K562 (cell line): ENCODE results near the gene NPR2. TPM values are rescaled to one million over a fixed set of nuclear protein-coding genes. Genes with fewer than 3 reads are reported as not detected.

Source experiments
- ATAC-seq: fragments of 200-7000 bp; cut with Tn5 transposase; 3 replicates; pipeline ENCODE4 v1.9.1; 2020; ENCODE audit warnings: moderate library complexity
- BruUV-seq: library from RNA; stranded (reverse); fragments of 400-500 nt; replicated peaks from 2 replicates; lab custom pipeline; 2021; lab: Mats Ljungman, UMichigan
- CTCF ChIA-PET: fragments of 300-600 bp; formaldehyde crosslinking; extraction: SDS; loops from one replicate; lab custom pipeline; 2021; ENCODE audit warnings: low intra/inter-chr PET ratio; lab: Yijun Ruan, JAX
- POLR2A ChIA-PET: fragments of 300-600, 350-650 bp; sonication (Branson Sonifier 250); formaldehyde crosslinking; extraction: SDS; loops from one replicate; lab custom pipeline; 2021; ENCODE audit warnings: antibody characterized with exemption, inconsistent platforms; lab: Yijun Ruan, JAX
- DNase-seq, 4 experiments: peaks; one replicate each; pipeline versions ENCODE4 v3.0.0 to v3.0.0-alpha.2; 2011 to 2018; ENCODE audit warnings: low spot score in 3 of 4, mixed read lengths in 3 of 4; ENCODE audit errors: extremely low read depth in 1 of 4
- FAIRE-seq: peaks from 2 replicates; lab custom pipeline; 2011; peaks lifted over from hg19 to GRCh38; lab: Jason Lieb, UNC
- H2AFZ ChIP-seq: 2 replicates; pipeline ENCODE4 v1.6.0; 2011; ENCODE audit warnings: low read depth, low read length, control low read depth, inconsistent platforms
- H3K27ac ChIP-seq: fragments of 200-600 bp; 3 replicates; pipeline ENCODE4 v1.8.0; 2011; ENCODE audit warnings: low read depth, mild to moderate bottlenecking, control low read depth, inconsistent platforms, low read length, moderate library complexity, mixed read lengths; ENCODE audit errors: extremely low read depth
- H3K27me3 ChIP-seq, 2 experiments: fragments of 300-600 bp in 1 of 2; 2 replicates in 1 of 2; 3 replicates in 1 of 2; pipeline versions ENCODE4 v1.6.0 to v1.8.0; 2011; ENCODE audit warnings: inconsistent platforms in 2 of 2, low read length in 2 of 2, mild to moderate bottlenecking in 1 of 2, mixed read lengths in 1 of 2, moderate library complexity in 1 of 2; ENCODE audit not compliant: control insufficient read depth in 2 of 2, insufficient read depth in 2 of 2
- H3K36me3 ChIP-seq: fragments of 300-600 bp; 3 replicates; pipeline ENCODE4 v1.8.0; 2011; ENCODE audit warnings: mild to moderate bottlenecking, low read length, inconsistent platforms; ENCODE audit not compliant: control insufficient read depth, insufficient read depth
- H3K4me1 ChIP-seq, 2 experiments: fragments of 200-600 bp in 1 of 2; replicated peaks in 1 of 2; 2 replicates in 1 of 2; 3 replicates in 1 of 2; pipeline versions ENCODE4 v1.5.1 to v1.8.0; 2011; ENCODE audit warnings: inconsistent platforms in 2 of 2, low read length in 2 of 2, mild to moderate bottlenecking in 1 of 2, mixed read lengths in 1 of 2, moderate library complexity in 1 of 2; ENCODE audit not compliant: control insufficient read depth in 2 of 2, insufficient read depth in 2 of 2
- H3K4me2 ChIP-seq: 2 replicates; pipeline ENCODE4 v1.6.1; 2011; ENCODE audit warnings: low read length, control low read depth, inconsistent platforms, mixed read lengths; ENCODE audit not compliant: insufficient read depth
- H3K4me3 ChIP-seq: fragments of 200-600 bp; sonication (generic), shearing (Covaris generic); 2 replicates; pipeline ENCODE4 v1.5.1; 2016; ENCODE audit warnings: control low read depth, inconsistent platforms
- H3K79me2 ChIP-seq: fragments of 200-600 bp; 3 replicates; pipeline ENCODE4 v1.8.0; 2011; ENCODE audit warnings: low read length, inconsistent platforms; ENCODE audit not compliant: control insufficient read depth, insufficient read depth
- H3K9ac ChIP-seq, 2 experiments: 2 replicates each; pipeline versions ENCODE4 v1.6.0 to v1.6.1; 2011; ENCODE audit warnings: low read depth in 2 of 2, low read length in 2 of 2, control low read depth in 1 of 2, inconsistent platforms in 1 of 2, mild to moderate bottlenecking in 1 of 2, mixed read lengths in 1 of 2; ENCODE audit not compliant: insufficient read depth in 1 of 2
- H3K9me1 ChIP-seq: one replicate; pipeline ENCODE4 v1.6.0; 2011; ENCODE audit warnings: inconsistent platforms, mild to moderate bottlenecking, low read length, moderate library complexity; ENCODE audit not compliant: control insufficient read depth, insufficient read depth
- H3K9me3 ChIP-seq: replicated peaks from 2 replicates; pipeline ENCODE4 v1.5.1; 2011; ENCODE audit warnings: low read depth, low read length, inconsistent platforms; ENCODE audit not compliant: control insufficient read depth, insufficient read depth
- H4K20me1 ChIP-seq: replicated peaks from 2 replicates; pipeline ENCODE4 v1.6.1; 2011; ENCODE audit warnings: low read length, inconsistent platforms, mixed read lengths; ENCODE audit not compliant: control insufficient read depth, insufficient read depth
- ESRRB ChIP-seq: fragments of 250-450 bp; sonication (Bioruptor Pico); IDR thresholded peaks from 2 replicates; pipeline ENCODE4 v1.5.0; 2020; ENCODE audit warnings: mild to moderate bottlenecking, moderate library complexity, borderline replicate concordance
- FIP1L1 ChIP-seq: fragments of 200-400 bp; formaldehyde crosslinking; IDR thresholded peaks from 2 replicates; pipeline ENCODE4 v1.6.1; 2018; ENCODE audit warnings: mild to moderate bottlenecking, low read depth, low read length; ENCODE audit not compliant: poor library complexity, severe bottlenecking
- HOXB6 ChIP-seq: fragments of 250-450 bp; sonication (Bioruptor Pico); IDR thresholded peaks from 2 replicates; pipeline ENCODE4 v1.5.1; 2022; ENCODE audit warnings: mild to moderate bottlenecking, borderline replicate concordance
- POLR2H ChIP-seq: IDR thresholded peaks from 2 replicates; pipeline ENCODE4 v1.6.1; 2016; ENCODE audit warnings: missing genetic modification characterization, low read depth, mild to moderate bottlenecking, control low read depth, missing compliant biosample characterization, moderate library complexity
- PPARD ChIP-seq: fragments of 250-450 bp; sonication (Bioruptor Pico); IDR thresholded peaks from 2 replicates; pipeline ENCODE4 v1.8.0; 2022; ENCODE audit warnings: inconsistent platforms, mild to moderate bottlenecking, moderate library complexity
- RBM25 ChIP-seq: fragments of 200-400 bp; formaldehyde crosslinking; IDR thresholded peaks from 2 replicates; pipeline ENCODE4 v1.6.1; 2018; ENCODE audit warnings: low read length, low read depth, moderate library complexity; ENCODE audit not compliant: severe bottlenecking
- TAF9B ChIP-seq: fragments of 450-650 bp; IDR thresholded peaks from 2 replicates; pipeline ENCODE4 v1.6.1; 2018; ENCODE audit warnings: mild to moderate bottlenecking; ENCODE audit not compliant: partially characterized antibody
- ZNF165 ChIP-seq: fragments of 250-450 bp; sonication (Bioruptor Pico); IDR thresholded peaks from 2 replicates; pipeline ENCODE4 v1.4.0; 2020; ENCODE audit warnings: borderline replicate concordance
- WGBS: fragments of 100-300 bp; shearing (Covaris generic); methylation state at CpG from one replicate; pipeline ENCODE4 v1.1.6; 2016; ENCODE audit warnings: low coverage, mixed read lengths; ENCODE audit not compliant: insufficient coverage; ENCODE audit errors: missing lambda C conversion rate; 5-methylcytosine and 5-hydroxymethylcytosine counted together
- in situ Hi-C: fragments of 300-500 bp; cut with MboI; formaldehyde crosslinking; loops from 4 replicates; pipeline ENCODE4 v1.15.0; 2018; ENCODE audit warnings: inconsistent platforms, mixed read lengths
- intact Hi-C: fragments of 100-400 bp; cut with micrococcal nuclease; formaldehyde crosslinking; loops from 2 replicates; pipeline ENCODE4 v1.14.2; 2022
- polyA plus RNA-seq, 8 experiments: library from polyadenylated mRNA; depleted of rRNA in 4 of 8; stranded (reverse) in 5 of 8; unstranded in 3 of 8; fragments of >200 nt; fragmentation: Nextera tagmentation in 2 of 8; fragmentation: Illumina TruSeq in 1 of 8; extraction: Ambion mirVana in 2 of 8; extraction: Trizol in 1 of 8; gene quantifications; 2 replicates each; pipeline versions ENCODE4 v1.2.1 to v1.2.3, GENCODE V29; 2011 to 2014; ENCODE audit warnings: inconsistent platforms in 1 of 8, missing spikeins in 1 of 8
- total RNA-seq, 7 experiments: library from RNA; depleted of rRNA in 6 of 7; stranded (reverse); fragments of >200 nt in 6 of 7; fragmentation: Illumina TruSeq in 2 of 7; extraction: Trizol in 2 of 7; gene quantifications; 2 replicates each; pipeline versions ENCODE4 v1.2.1 to v1.2.3, GENCODE V29; 2011 to 2021; ENCODE audit warnings: low replicate concordance in 1 of 7
- TF ChIP-seq, protein P1 (sequence below): sonication (generic); formaldehyde crosslinking; IDR thresholded peaks from 2 replicates; pipeline ENCODE4 v1.8.1; 2023; ENCODE audit warnings: mild to moderate bottlenecking, missing genetic modification reagents, moderate library complexity
- TF ChIP-seq, protein P2 (sequence below): fragments of 450-650 bp; IDR thresholded peaks from 2 replicates; pipeline ENCODE4 v1.7.1; 2018; ENCODE audit warnings: mild to moderate bottlenecking, low read depth; ENCODE audit not compliant: partially characterized antibody
- TF ChIP-seq, protein P3 (sequence below): IDR thresholded peaks from 2 replicates; pipeline ENCODE4 v1.6.1; 2011; ENCODE audit warnings: borderline replicate concordance, low read depth, mild to moderate bottlenecking, moderate library complexity, low read length; ENCODE audit not compliant: insufficient read depth, poor library complexity, severe bottlenecking

The NPR2 gene
- total and polyA plus RNA-seq, 9 of the 15 experiments (the other 6 are each of a cell fraction or from before 2014, with no cell fraction given): 2.4 to 12.9 (median 6.0) TPM

DNA sequence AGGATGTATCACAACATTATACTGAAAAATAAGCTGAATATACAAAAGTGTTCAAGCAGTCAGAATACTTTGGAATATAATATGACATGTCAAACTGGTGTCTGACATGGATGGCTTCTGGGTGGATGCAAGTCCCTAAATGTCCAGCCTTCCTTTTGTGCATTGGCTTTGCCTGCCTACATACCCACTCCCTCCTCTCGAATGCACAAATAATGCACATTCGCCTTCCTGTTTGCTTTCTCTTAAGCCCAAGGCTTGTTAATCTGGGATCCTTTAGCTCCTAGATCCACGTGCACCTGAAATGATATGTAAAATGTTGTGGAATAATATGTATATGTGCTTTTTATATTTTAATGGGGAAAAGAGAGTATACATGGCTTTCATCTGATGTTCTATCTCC, 12.9 kb upstream of the NPR2 start:
- POLR2A ChIA-PET: interaction anchor here (0.6 to 2.0 kb wide), 3 partner anchors 9 to 23 kb away, joined by 3 to 5 read pairs (median 5); no protein-coding TSS in a partner anchor
- Histone ChIP-seq H3K9ac (no peak overlapping the region), H2AFZ (no peak overlapping the region), H3K4me2 (no peak overlapping the region), H3K9me3 (no peaks in the 10 kb centered on the region), H3K27me3 (no peaks in the 10 kb centered on the region), H3K9me1 (no peaks in the 10 kb centered on the region), H3K4me3 (no peak overlapping the region), H3K79me2 (no peaks in the 10 kb centered on the region), H3K4me1 (peaks cover 6 to 16% of the 10 kb centered on the region in 2 experiments; a peak in 4 of 5 replicates), H3K27ac (no peak overlapping the region), H4K20me1 (no peaks in the 10 kb centered on the region), H3K36me3 (peaks cover 3% of the 10 kb centered on the region; the same call in 1 of the 3 replicates)
- CTCF ChIA-PET: no interaction called here
- intact Hi-C loops (loop anchor here (5.0 kb wide), 1 partner anchor 41 kb away; no protein-coding TSS in a partner anchor), in situ Hi-C loops (no loop called here)
- DNase-seq (no peak), FAIRE-seq (no peak), ATAC-seq (no peak)
- WGBS: 79% methylated on average over 3 of the region's 3 CpGs
- no TSS peak for BruUV-seq
- TF ChIP-seq FIP1L1: no peak
- TF ChIP-seq, protein P1, sequence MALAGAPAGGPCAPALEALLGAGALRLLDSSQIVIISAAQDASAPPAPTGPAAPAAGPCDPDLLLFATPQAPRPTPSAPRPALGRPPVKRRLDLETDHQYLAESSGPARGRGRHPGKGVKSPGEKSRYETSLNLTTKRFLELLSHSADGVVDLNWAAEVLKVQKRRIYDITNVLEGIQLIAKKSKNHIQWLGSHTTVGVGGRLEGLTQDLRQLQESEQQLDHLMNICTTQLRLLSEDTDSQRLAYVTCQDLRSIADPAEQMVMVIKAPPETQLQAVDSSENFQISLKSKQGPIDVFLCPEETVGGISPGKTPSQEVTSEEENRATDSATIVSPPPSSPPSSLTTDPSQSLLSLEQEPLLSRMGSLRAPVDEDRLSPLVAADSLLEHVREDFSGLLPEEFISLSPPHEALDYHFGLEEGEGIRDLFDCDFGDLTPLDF: no peak
- no peak for TF ChIP-seq ESRRB (CRISPR knock-in tag)
- no peak for TF ChIP-seq TAF9B
- TF ChIP-seq PPARD (CRISPR knock-in tag): no peak
- no peak for TF ChIP-seq HOXB6 (CRISPR knock-in tag)
- TF ChIP-seq RBM25: no peak
- TF ChIP-seq, protein P2, sequence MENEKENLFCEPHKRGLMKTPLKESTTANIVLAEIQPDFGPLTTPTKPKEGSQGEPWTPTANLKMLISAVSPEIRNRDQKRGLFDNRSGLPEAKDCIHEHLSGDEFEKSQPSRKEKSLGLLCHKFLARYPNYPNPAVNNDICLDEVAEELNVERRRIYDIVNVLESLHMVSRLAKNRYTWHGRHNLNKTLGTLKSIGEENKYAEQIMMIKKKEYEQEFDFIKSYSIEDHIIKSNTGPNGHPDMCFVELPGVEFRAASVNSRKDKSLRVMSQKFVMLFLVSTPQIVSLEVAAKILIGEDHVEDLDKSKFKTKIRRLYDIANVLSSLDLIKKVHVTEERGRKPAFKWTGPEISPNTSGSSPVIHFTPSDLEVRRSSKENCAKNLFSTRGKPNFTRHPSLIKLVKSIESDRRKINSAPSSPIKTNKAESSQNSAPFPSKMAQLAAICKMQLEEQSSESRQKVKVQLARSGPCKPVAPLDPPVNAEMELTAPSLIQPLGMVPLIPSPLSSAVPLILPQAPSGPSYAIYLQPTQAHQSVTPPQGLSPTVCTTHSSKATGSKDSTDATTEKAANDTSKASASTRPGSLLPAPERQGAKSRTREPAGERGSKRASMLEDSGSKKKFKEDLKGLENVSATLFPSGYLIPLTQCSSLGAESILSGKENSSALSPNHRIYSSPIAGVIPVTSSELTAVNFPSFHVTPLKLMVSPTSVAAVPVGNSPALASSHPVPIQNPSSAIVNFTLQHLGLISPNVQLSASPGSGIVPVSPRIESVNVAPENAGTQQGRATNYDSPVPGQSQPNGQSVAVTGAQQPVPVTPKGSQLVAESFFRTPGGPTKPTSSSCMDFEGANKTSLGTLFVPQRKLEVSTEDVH: no peak
- TF ChIP-seq, protein P3, sequence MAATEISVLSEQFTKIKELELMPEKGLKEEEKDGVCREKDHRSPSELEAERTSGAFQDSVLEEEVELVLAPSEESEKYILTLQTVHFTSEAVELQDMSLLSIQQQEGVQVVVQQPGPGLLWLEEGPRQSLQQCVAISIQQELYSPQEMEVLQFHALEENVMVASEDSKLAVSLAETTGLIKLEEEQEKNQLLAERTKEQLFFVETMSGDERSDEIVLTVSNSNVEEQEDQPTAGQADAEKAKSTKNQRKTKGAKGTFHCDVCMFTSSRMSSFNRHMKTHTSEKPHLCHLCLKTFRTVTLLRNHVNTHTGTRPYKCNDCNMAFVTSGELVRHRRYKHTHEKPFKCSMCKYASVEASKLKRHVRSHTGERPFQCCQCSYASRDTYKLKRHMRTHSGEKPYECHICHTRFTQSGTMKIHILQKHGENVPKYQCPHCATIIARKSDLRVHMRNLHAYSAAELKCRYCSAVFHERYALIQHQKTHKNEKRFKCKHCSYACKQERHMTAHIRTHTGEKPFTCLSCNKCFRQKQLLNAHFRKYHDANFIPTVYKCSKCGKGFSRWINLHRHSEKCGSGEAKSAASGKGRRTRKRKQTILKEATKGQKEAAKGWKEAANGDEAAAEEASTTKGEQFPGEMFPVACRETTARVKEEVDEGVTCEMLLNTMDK: no peak
- no peak for TF ChIP-seq POLR2H (tag)
- no peak for TF ChIP-seq ZNF165 (CRISPR knock-in tag)
